Panc1 (cell line): ENCODE measurements around the gene GNL3L.

Experiments used
- POLR2AphosphoS5 ChIP-seq: IDR thresholded peaks from 2 replicates; pipeline ENCODE4 v1.6.1; 2012; ENCODE audit warnings: mild to moderate bottlenecking, low read depth, low read length, moderate library complexity
- SIN3A ChIP-seq: IDR thresholded peaks from 2 replicates; pipeline ENCODE4 v1.6.1; 2012; ENCODE audit warnings: low read depth, mild to moderate bottlenecking, low read length, moderate library complexity, borderline replicate concordance; ENCODE audit not compliant: insufficient read depth
- TCF7L2 ChIP-seq: IDR thresholded peaks from 2 replicates; pipeline ENCODE4 v1.6.1; 2011; ENCODE audit warnings: mild to moderate bottlenecking, low read depth, low read length, inconsistent platforms
- TF ChIP-seq, protein P1 (sequence below): fragments of 450-650 bp; IDR thresholded peaks from 2 replicates; pipeline ENCODE4 v1.5.1; 2017; ENCODE audit warnings: mild to moderate bottlenecking
- TF ChIP-seq, protein P2 (sequence below), 2 experiments: IDR thresholded peaks; 2 replicates each; pipeline ENCODE4 v1.6.1; 2011 to 2012; ENCODE audit warnings: low read depth in 2 of 2, control low read depth in 1 of 2, low read length in 1 of 2, mild to moderate bottlenecking in 1 of 2, moderate library complexity in 1 of 2; ENCODE audit not compliant: insufficient read depth in 1 of 2

DNA sequence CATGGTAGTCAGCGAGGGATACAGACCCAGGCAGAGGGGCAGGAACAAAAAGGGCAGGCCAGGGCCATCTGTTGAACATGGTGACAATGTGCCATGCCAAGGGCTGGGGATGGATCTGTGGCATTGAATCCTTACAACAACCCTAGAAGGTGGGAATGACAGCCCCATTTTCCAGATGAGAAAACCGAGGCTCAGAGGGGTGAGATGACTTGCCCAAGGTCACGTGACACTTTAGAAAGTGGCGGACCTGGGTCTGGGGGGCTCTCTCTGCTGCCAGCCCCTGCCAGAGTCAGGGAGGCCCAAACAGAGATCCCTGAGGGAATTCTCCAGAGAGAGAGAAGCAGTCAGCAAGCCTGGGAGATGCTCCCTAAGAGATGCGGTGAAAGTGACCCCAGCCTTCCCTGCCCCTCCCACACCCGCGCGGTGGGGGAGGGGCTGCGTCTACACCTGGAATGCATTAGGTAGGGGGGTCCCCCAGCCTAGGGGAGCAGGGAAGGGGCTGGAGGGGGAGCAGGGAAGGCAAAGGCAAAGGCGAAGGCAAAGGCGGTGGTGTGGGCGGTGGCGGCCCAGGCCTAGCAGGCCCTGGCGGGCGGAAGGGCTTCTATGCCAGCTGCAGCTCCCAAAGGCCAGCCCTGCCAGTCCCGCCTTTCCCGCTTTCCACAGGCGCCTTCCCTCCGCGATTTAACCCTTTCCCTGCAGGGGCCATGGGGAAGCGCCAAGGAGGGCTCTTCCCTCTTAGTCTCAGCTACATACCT, 47.0 kb upstream of the GNL3L start:
- TF ChIP-seq TCF7L2 (no peak), POLR2AphosphoS5 (no peak), SIN3A (no peak)
- TF ChIP-seq, protein P1, sequence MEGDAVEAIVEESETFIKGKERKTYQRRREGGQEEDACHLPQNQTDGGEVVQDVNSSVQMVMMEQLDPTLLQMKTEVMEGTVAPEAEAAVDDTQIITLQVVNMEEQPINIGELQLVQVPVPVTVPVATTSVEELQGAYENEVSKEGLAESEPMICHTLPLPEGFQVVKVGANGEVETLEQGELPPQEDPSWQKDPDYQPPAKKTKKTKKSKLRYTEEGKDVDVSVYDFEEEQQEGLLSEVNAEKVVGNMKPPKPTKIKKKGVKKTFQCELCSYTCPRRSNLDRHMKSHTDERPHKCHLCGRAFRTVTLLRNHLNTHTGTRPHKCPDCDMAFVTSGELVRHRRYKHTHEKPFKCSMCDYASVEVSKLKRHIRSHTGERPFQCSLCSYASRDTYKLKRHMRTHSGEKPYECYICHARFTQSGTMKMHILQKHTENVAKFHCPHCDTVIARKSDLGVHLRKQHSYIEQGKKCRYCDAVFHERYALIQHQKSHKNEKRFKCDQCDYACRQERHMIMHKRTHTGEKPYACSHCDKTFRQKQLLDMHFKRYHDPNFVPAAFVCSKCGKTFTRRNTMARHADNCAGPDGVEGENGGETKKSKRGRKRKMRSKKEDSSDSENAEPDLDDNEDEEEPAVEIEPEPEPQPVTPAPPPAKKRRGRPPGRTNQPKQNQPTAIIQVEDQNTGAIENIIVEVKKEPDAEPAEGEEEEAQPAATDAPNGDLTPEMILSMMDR, result no peak
- TF ChIP-seq, protein P2, sequence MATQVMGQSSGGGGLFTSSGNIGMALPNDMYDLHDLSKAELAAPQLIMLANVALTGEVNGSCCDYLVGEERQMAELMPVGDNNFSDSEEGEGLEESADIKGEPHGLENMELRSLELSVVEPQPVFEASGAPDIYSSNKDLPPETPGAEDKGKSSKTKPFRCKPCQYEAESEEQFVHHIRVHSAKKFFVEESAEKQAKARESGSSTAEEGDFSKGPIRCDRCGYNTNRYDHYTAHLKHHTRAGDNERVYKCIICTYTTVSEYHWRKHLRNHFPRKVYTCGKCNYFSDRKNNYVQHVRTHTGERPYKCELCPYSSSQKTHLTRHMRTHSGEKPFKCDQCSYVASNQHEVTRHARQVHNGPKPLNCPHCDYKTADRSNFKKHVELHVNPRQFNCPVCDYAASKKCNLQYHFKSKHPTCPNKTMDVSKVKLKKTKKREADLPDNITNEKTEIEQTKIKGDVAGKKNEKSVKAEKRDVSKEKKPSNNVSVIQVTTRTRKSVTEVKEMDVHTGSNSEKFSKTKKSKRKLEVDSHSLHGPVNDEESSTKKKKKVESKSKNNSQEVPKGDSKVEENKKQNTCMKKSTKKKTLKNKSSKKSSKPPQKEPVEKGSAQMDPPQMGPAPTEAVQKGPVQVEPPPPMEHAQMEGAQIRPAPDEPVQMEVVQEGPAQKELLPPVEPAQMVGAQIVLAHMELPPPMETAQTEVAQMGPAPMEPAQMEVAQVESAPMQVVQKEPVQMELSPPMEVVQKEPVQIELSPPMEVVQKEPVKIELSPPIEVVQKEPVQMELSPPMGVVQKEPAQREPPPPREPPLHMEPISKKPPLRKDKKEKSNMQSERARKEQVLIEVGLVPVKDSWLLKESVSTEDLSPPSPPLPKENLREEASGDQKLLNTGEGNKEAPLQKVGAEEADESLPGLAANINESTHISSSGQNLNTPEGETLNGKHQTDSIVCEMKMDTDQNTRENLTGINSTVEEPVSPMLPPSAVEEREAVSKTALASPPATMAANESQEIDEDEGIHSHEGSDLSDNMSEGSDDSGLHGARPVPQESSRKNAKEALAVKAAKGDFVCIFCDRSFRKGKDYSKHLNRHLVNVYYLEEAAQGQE (IDR thresholded peaks at IDR 0.05; ENCODE audit: insufficient read depth in 1 of 2, low read depth in 2 of 2, low read length in 1 of 2), result no peak
